HCT116 (cell line): ENCODE data around the gene MTERF4.

Experiments used
- ELF1 ChIP-seq: IDR thresholded peaks from 2 replicates; pipeline ENCODE4 v1.6.1; 2012; ENCODE audit warnings: low read depth, borderline replicate concordance
- EZH2 ChIP-seq: fragments of 200-600 bp; sonication (generic); IDR thresholded peaks from 2 replicates; pipeline ENCODE4 v1.6.1; 2017; ENCODE audit warnings: antibody characterized with exemption, mixed run types
- EZH2phosphoT487 ChIP-seq: fragments of 200-600 bp; IDR thresholded peaks from 2 replicates; pipeline ENCODE4 v1.6.1; 2018; ENCODE audit warnings: antibody characterized with exemption, borderline replicate concordance
- FOSL1 ChIP-seq: IDR thresholded peaks from 2 replicates; pipeline ENCODE4 v1.6.1; 2012; ENCODE audit warnings: low read depth
- JUND ChIP-seq: IDR thresholded peaks from 2 replicates; pipeline ENCODE4 v1.6.1; 2012
- POLR2A ChIP-seq: IDR thresholded peaks from 2 replicates; pipeline ENCODE4 v1.7.0; 2011; ENCODE audit warnings: borderline replicate concordance; ENCODE audit not compliant: insufficient read depth, insufficient read length; ENCODE audit errors: extremely low read depth
- POLR2AphosphoS5 ChIP-seq: IDR thresholded peaks from 2 replicates; pipeline ENCODE4 v1.6.1; 2011; ENCODE audit warnings: mild to moderate bottlenecking, low read depth, low read length, moderate library complexity
- RAD21 ChIP-seq: IDR thresholded peaks from 2 replicates; pipeline ENCODE4 v1.6.1; 2012; ENCODE audit warnings: low read depth, mild to moderate bottlenecking
- SRF ChIP-seq: IDR thresholded peaks from 2 replicates; pipeline ENCODE4 v1.6.1; 2012; ENCODE audit warnings: low read depth
- YY1 ChIP-seq: IDR thresholded peaks from 2 replicates; pipeline ENCODE4 v1.6.1; 2011; ENCODE audit warnings: low read length, low read depth, moderate library complexity, mild to moderate bottlenecking; ENCODE audit not compliant: insufficient replicate concordance; ENCODE audit errors: extremely low read depth
- ZFX ChIP-seq: fragments of 450-650 bp; IDR thresholded peaks from 2 replicates; pipeline ENCODE4 v1.6.1; 2017
- TF ChIP-seq, protein P1 (sequence below), 3 experiments: fragments of 200-600 bp in 1 of 3; sonication (generic) in 1 of 3; IDR thresholded peaks in 2 of 3; conservative IDR thresholded peaks in 1 of 3; 2 replicates each; pipeline ENCODE4 v1.5.1; 2012 to 2017; ENCODE audit warnings: low read depth in 2 of 3, low read length in 2 of 3, antibody characterized with exemption in 1 of 3, borderline replicate concordance in 1 of 3, control low read depth in 1 of 3, mild to moderate bottlenecking in 1 of 3, mixed read lengths in 1 of 3, mixed run types in 1 of 3, moderate library complexity in 1 of 3; ENCODE audit not compliant: insufficient read depth in 1 of 3
- TF ChIP-seq, protein P2 (sequence below): IDR thresholded peaks from 2 replicates; pipeline ENCODE4 v1.6.1; 2012
- TF ChIP-seq, protein P3 (sequence below): IDR thresholded peaks from 2 replicates; pipeline ENCODE4 v1.6.1; 2012

DNA sequence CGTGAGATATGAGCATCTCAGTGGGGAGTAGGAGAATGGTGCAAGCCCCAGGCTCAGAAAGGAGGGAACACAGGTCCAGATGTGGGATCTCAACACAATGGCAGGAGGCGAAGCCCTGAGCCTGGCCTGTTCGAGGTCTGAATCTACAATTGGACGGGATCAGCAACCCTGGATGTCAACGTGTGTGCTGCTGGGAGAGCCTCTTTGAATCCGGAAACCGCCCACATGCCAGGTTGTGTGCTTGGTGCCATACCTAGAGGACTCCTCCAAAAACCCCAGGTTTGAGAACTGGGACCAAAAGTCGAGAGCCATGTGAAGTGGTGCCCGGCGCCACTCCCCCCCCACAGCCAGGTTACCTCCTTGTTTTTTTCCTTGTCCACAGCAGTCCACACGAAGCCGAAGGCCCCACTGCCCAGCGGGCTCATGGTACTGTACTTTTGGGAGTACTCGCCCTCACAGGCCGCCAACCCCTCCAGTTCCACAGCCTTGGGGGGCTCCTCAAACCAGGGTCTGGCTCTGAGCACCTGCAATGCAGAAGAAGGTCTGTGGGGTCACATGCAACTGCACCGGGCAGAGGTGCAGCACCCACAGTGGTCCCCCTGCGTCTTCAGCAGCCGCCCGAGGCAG lies 20.4 kb upstream of the MTERF4 start:
- TF ChIP-seq POLR2A (no peak), POLR2AphosphoS5 (no peak), EZH2 (no peak), ELF1 (no peak), RAD21 (no peak), SRF (no peak), JUND (no peak), EZH2phosphoT487 (no peak), FOSL1 (no peak), YY1 (no peak), ZFX (no peak)
- TF ChIP-seq, protein P1, sequence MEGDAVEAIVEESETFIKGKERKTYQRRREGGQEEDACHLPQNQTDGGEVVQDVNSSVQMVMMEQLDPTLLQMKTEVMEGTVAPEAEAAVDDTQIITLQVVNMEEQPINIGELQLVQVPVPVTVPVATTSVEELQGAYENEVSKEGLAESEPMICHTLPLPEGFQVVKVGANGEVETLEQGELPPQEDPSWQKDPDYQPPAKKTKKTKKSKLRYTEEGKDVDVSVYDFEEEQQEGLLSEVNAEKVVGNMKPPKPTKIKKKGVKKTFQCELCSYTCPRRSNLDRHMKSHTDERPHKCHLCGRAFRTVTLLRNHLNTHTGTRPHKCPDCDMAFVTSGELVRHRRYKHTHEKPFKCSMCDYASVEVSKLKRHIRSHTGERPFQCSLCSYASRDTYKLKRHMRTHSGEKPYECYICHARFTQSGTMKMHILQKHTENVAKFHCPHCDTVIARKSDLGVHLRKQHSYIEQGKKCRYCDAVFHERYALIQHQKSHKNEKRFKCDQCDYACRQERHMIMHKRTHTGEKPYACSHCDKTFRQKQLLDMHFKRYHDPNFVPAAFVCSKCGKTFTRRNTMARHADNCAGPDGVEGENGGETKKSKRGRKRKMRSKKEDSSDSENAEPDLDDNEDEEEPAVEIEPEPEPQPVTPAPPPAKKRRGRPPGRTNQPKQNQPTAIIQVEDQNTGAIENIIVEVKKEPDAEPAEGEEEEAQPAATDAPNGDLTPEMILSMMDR (IDR thresholded peaks at IDR 0.05 in 2 of 3, conservative IDR thresholded peaks at IDR 0.05 in 1 of 3; ENCODE audit: borderline replicate concordance in 1 of 3, insufficient read depth in 1 of 3, low read depth in 2 of 3, low read length in 2 of 3): no peak
- TF ChIP-seq, protein P2, sequence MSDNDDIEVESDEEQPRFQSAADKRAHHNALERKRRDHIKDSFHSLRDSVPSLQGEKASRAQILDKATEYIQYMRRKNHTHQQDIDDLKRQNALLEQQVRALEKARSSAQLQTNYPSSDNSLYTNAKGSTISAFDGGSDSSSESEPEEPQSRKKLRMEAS: no peak
- TF ChIP-seq, protein P3, sequence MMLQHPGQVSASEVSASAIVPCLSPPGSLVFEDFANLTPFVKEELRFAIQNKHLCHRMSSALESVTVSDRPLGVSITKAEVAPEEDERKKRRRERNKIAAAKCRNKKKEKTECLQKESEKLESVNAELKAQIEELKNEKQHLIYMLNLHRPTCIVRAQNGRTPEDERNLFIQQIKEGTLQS: no peak
